ENCODE data around the gene ADARB2. TPM values are rescaled to one million over a fixed set of nuclear protein-coding genes. Genes with fewer than 3 reads are reported as not detected.
"Not testable (repeated sequence)": the region's sequence is repeated elsewhere in the genome, so short reads cannot be mapped to it uniquely, and the experiment has no call there.

Gene ADARB2
- total and polyA plus RNA-seq, 2 experiments from 2014 or later = 0.13 to 0.48 TPM

DNA sequence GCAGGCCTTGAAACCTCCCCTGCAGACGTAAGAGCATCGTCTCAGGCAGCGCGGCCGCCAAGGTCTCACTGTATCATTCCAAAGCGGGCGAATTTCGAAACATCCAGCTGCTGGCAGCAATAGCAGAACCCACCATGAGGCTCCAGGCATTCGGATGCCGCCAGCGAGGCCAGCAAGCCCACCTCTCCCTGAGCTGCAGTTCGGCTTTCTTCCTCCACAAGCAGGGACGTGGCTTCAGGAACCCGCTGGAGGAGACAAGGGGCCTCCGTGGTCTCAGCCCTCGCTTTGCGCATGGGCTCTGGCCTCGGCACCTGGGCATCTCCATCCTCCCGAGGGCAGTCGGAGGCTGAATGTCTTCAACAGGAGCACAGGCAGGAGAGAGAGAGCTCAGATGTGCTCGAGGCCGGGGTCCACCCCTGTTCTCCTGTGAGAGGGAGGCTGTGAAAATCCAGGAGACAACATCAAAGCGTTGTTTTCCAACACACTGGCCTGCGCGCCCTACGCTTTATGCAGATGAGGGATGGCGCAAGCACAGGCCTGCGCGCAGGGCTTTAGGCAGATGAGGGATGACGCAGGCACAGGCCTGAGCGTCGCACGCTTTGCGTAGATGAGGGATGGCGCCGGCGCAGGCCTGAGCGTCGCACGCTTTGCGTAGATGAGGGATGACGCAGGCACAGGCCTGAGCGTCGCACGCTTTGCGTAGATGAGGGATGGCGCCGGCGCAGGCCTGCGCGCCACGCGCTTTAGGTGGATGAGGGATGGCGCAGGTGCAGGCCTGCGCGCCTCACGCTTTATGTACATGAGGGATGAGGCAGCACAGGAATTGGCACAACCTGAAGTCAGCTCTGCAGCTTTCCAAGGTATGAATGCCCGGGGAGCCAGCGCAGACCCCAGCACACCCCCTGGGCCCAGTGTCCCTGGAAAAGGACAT lies 577.9 kb downstream of the ADARB2 start:
- H3K9me3 ChIP-seq (ENCODE audit: low read depth) = no peaks in the 10 kb centered on the region
- H3K9me2 ChIP-seq (replicated peaks; ENCODE audit: insufficient read depth) = no peaks in the 10 kb centered on the region
- no peak overlapping the region for H3K4me2 ChIP-seq
- TF ChIP-seq EZH2phosphoT487 (IDR thresholded peaks at IDR 0.05; ENCODE audit: low read depth, severe bottlenecking, unreplicated experiment) = no peak
- no peak for TF ChIP-seq EZH2 (IDR thresholded peaks at IDR 0.05; ENCODE audit: borderline replicate concordance)
- TF ChIP-seq CTCF (IDR thresholded peaks at IDR 0.05; ENCODE audit: poor library complexity) = no peak
- H3K4me3 ChIP-seq = no peak overlapping the region
- H3K36me3 ChIP-seq (replicated peaks; ENCODE audit: insufficient read depth, low read depth) = no peaks in the 10 kb centered on the region
- WGBS (ENCODE audit: low lambda C conversion rate, missing lambda C conversion rate) = 91% methylated on average over 53 of the region's 59 CpGs
- H3K27ac ChIP-seq = no peak overlapping the region
- no peaks in the 10 kb centered on the region for H3K27me3 ChIP-seq
- H4K20me1 ChIP-seq (ENCODE audit: insufficient read depth, poor library complexity, severe bottlenecking) = no peaks in the 10 kb centered on the region
- H3K79me2 ChIP-seq = no peaks in the 10 kb centered on the region
- no peak overlapping the region for H2AFZ ChIP-seq
- DNase-seq (ENCODE audit: low spot score) = no peak
- H3K4me1 ChIP-seq (ENCODE audit: insufficient read depth) = no peaks in the 10 kb centered on the region

GRCh38 chr10:1158536-1158935 lies 578.8 kb downstream of the ADARB2 start:
- H3K9me3 ChIP-seq (ENCODE audit: low read depth); H3K4me3 ChIP-seq; H3K27me3 ChIP-seq; H3K79me2 ChIP-seq; H3K9me2 ChIP-seq (replicated peaks; ENCODE audit: insufficient read depth); H4K20me1 ChIP-seq (ENCODE audit: insufficient read depth, poor library complexity, severe bottlenecking); H3K36me3 ChIP-seq (replicated peaks; ENCODE audit: insufficient read depth, low read depth); H2AFZ ChIP-seq; H3K27ac ChIP-seq; DNase-seq (ENCODE audit: low spot score); H3K4me1 ChIP-seq (ENCODE audit: insufficient read depth); H3K4me2 ChIP-seq: not testable (repeated sequence)
- 97% methylated on average over 10 of the region's 10 CpGs for WGBS (ENCODE audit: low lambda C conversion rate, missing lambda C conversion rate)

DNA sequence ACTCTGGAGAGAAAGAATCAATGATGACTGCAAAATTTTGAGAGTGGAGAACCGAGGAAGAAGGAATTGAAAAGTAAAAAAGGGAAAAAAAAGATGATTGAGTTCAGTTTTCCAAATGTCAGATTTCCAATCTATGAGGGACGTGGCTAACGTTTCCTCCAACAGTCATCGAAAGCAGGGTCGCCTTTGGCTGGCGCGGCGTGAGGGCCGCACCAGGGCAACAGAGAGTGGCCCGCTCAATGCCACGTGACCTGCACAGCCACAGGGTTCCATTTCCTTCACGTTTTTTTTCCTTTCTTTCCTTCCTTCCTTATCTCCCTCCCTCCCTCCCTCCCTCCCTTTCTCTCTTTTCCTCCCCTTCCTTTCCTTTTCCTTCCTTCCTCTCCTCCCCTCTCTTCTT lies 579.3 kb downstream of the ADARB2 start:
- Histone ChIP-seq H3K27me3 (no peaks in the 10 kb centered on the region), H2AFZ (no peak overlapping the region), H3K27ac (no peak overlapping the region), H3K79me2 (no peaks in the 10 kb centered on the region), H3K4me3 (no peak overlapping the region), H4K20me1 (ENCODE audit: insufficient read depth, poor library complexity, severe bottlenecking) (no peaks in the 10 kb centered on the region), H3K4me2 (no peak overlapping the region), H3K36me3 (replicated peaks; ENCODE audit: insufficient read depth, low read depth) (no peaks in the 10 kb centered on the region), H3K4me1 (ENCODE audit: insufficient read depth) (no peaks in the 10 kb centered on the region), H3K9me3 (ENCODE audit: low read depth) (no peaks in the 10 kb centered on the region), H3K9me2 (replicated peaks; ENCODE audit: insufficient read depth) (no peaks in the 10 kb centered on the region)
- DNase-seq (ENCODE audit: low spot score) = no peak
- WGBS (ENCODE audit: low lambda C conversion rate, missing lambda C conversion rate) = 96% methylated on average over 9 of the region's 12 CpGs
- TF ChIP-seq EZH2phosphoT487 (IDR thresholded peaks at IDR 0.05; ENCODE audit: low read depth, severe bottlenecking, unreplicated experiment) (no peak), EZH2 (IDR thresholded peaks at IDR 0.05; ENCODE audit: borderline replicate concordance) (no peak), CTCF (IDR thresholded peaks at IDR 0.05; ENCODE audit: poor library complexity) (no peak)

- 86% methylated on average over 4 of the region's 4 CpGs for WGBS (ENCODE audit: low lambda C conversion rate, missing lambda C conversion rate)
- Histone ChIP-seq H3K9me2 (replicated peaks; ENCODE audit: insufficient read depth) (no peaks in the 10 kb centered on the region), H3K4me1 (ENCODE audit: insufficient read depth) (no peaks in the 10 kb centered on the region), H3K9me3 (ENCODE audit: low read depth) (no peaks in the 10 kb centered on the region), H2AFZ (no peak overlapping the region), H3K27ac (no peak overlapping the region), H3K79me2 (no peaks in the 10 kb centered on the region), H4K20me1 (ENCODE audit: insufficient read depth, poor library complexity, severe bottlenecking) (no peaks in the 10 kb centered on the region), H3K36me3 (replicated peaks; ENCODE audit: insufficient read depth, low read depth) (no peaks in the 10 kb centered on the region), H3K4me2 (no peak overlapping the region), H3K27me3 (no peaks in the 10 kb centered on the region), H3K4me3 (no peak overlapping the region)
- TF ChIP-seq EZH2phosphoT487 (IDR thresholded peaks at IDR 0.05; ENCODE audit: low read depth, severe bottlenecking, unreplicated experiment) (no peak), EZH2 (IDR thresholded peaks at IDR 0.05; ENCODE audit: borderline replicate concordance) (no peak), CTCF (IDR thresholded peaks at IDR 0.05; ENCODE audit: poor library complexity) (no peak)
- no peak for DNase-seq (ENCODE audit: low spot score)
These were observed 579.8 kb downstream of the ADARB2 start for GRCh38 chr10:1157615-1157933.

All from hepatocyte (in vitro differentiated cells).